SK-N-SH (cell line): ENCODE results near the gene NPFFR1. TPM values are rescaled to one million over a fixed set of nuclear protein-coding genes. Genes with fewer than 3 reads are reported as not detected.

ENCODE experiments used
- CTCF ChIA-PET: fragments of 300-600, 350-600 bp; formaldehyde crosslinking; extraction: SDS; loops from one replicate; lab custom pipeline; 2021; lab: Yijun Ruan, JAX
- POLR2A ChIA-PET: fragments of 350-600 bp; sonication (Branson Sonifier 250); formaldehyde crosslinking; extraction: SDS; loops from one replicate; lab custom pipeline; 2020; ENCODE audit warnings: antibody characterized with exemption, inconsistent platforms; lab: Yijun Ruan, JAX
- DNase-seq: peaks from one replicate; pipeline ENCODE4 v3.0.0; 2012
- H2AFZ ChIP-seq: fragments of 200-600 bp; sonication (generic); 2 replicates; pipeline ENCODE4 v1.8.1; 2016; ENCODE audit warnings: antibody characterized with exemption, mild to moderate bottlenecking, low read depth
- H3F3A ChIP-seq: fragments of 200-600 bp; sonication (generic); replicated peaks from 2 replicates; pipeline ENCODE3; 2016; ENCODE audit warnings: antibody characterized with exemption, mild to moderate bottlenecking; ENCODE audit not compliant: insufficient read depth
- H3K27ac ChIP-seq, 2 experiments: fragments of 200-500 bp in 1 of 2; fragments of 200-600 bp in 1 of 2; sonication (Bioruptor generic) in 1 of 2; sonication (generic), shearing (Covaris generic) in 1 of 2; 2 replicates each; pipeline versions ENCODE4 v1.5.1 to v1.6.1; 2014 to 2016; ENCODE audit warnings: low read depth in 2 of 2, inconsistent platforms in 1 of 2, low read length in 1 of 2, mild to moderate bottlenecking in 1 of 2, mixed read lengths in 1 of 2
- H3K27me3 ChIP-seq: fragments of 200-600 bp; sonication (generic), shearing (Covaris generic); 2 replicates; pipeline ENCODE4 v1.6.1; 2016; ENCODE audit warnings: mixed run types; ENCODE audit not compliant: insufficient read depth
- H3K36me3 ChIP-seq, 2 experiments: fragments of 200-500 bp in 1 of 2; fragments of 200-600 bp in 1 of 2; sonication (Bioruptor generic) in 1 of 2; sonication (generic) in 1 of 2; replicated peaks in 1 of 2; 2 replicates each; pipeline versions ENCODE3 to v1.5.1; 2014 to 2016; ENCODE audit warnings: low read length in 1 of 2, mild to moderate bottlenecking in 1 of 2; ENCODE audit not compliant: insufficient read depth in 2 of 2, control insufficient read depth in 1 of 2
- H3K4me1 ChIP-seq, 2 experiments: fragments of 200-500 bp in 1 of 2; fragments of 200-600 bp in 1 of 2; sonication (Bioruptor generic) in 1 of 2; sonication (generic), shearing (Covaris generic) in 1 of 2; 2 replicates each; pipeline versions ENCODE4 v1.5.1 to v1.6.1; 2014 to 2016; ENCODE audit warnings: low read depth in 1 of 2, low read length in 1 of 2, mixed run types in 1 of 2; ENCODE audit not compliant: insufficient read depth in 2 of 2, control insufficient read depth in 1 of 2
- H3K4me2 ChIP-seq: fragments of 200-600 bp; sonication (generic), shearing (Covaris generic); 2 replicates; pipeline ENCODE4 v1.6.1; 2017; ENCODE audit warnings: mixed run types
- H3K4me3 ChIP-seq, 2 experiments: fragments of 200-500 bp in 1 of 2; fragments of 200-600 bp in 1 of 2; sonication (Bioruptor generic) in 1 of 2; sonication (generic), shearing (Covaris generic) in 1 of 2; 2 replicates each; pipeline versions ENCODE4 v1.5.1 to v1.8.1; 2014 to 2016; ENCODE audit warnings: low read depth in 2 of 2, inconsistent platforms in 1 of 2, low read length in 1 of 2, mild to moderate bottlenecking in 1 of 2, mixed read lengths in 1 of 2, moderate library complexity in 1 of 2
- H3K79me2 ChIP-seq: fragments of 200-600 bp; sonication (generic); 2 replicates; pipeline ENCODE4 v1.8.1; 2017; ENCODE audit warnings: mild to moderate bottlenecking; ENCODE audit not compliant: insufficient read depth
- H3K9ac ChIP-seq: fragments of 200-600 bp; sonication (generic); 2 replicates; pipeline ENCODE4 v1.6.1; 2017; ENCODE audit warnings: mixed run types
- H3K9me2 ChIP-seq: fragments of 200-600 bp; sonication (generic); 2 replicates; pipeline ENCODE4 v1.6.1; 2017; ENCODE audit warnings: mixed run types
- H3K9me3 ChIP-seq: fragments of 200-600 bp; sonication (generic); 2 replicates; pipeline ENCODE4 v1.6.1; 2017; ENCODE audit warnings: mixed run types, mild to moderate bottlenecking, moderate library complexity
- H4K20me1 ChIP-seq: fragments of 200-600 bp; sonication (generic); 2 replicates; pipeline ENCODE4 v1.6.1; 2017; ENCODE audit warnings: mild to moderate bottlenecking, mixed run types; ENCODE audit not compliant: insufficient read depth
- EZH2phosphoT487 ChIP-seq: fragments of 200-600 bp; sonication (generic); IDR thresholded peaks from 2 replicates; pipeline ENCODE4 v1.6.1; 2017; ENCODE audit warnings: low read depth, mixed run types, mild to moderate bottlenecking, antibody characterized with exemption, moderate library complexity, borderline replicate concordance
- GABPA ChIP-seq: IDR thresholded peaks from 2 replicates; pipeline ENCODE4 v1.4.0; 2012; ENCODE audit warnings: low read depth, mild to moderate bottlenecking
- IRF3 ChIP-seq: fragments of 150-350 bp; IDR thresholded peaks from 2 replicates; pipeline ENCODE4 v1.6.1; 2016; ENCODE audit warnings: mild to moderate bottlenecking, low read depth, low read length
- JUND ChIP-seq: IDR thresholded peaks from 2 replicates; pipeline ENCODE4 v1.4.0; 2012
- NFIC ChIP-seq: IDR thresholded peaks from 2 replicates; pipeline ENCODE4 v1.4.0; 2012; ENCODE audit warnings: borderline replicate concordance
- RFX5 ChIP-seq: IDR thresholded peaks from 2 replicates; pipeline ENCODE4 v1.6.1; 2012; ENCODE audit warnings: mild to moderate bottlenecking, improper control_type of control experiment, low read length
- SMC3 ChIP-seq: IDR thresholded peaks from 2 replicates; pipeline ENCODE4 v1.6.1; 2012; ENCODE audit warnings: low read depth, low read length, improper control_type of control experiment
- TEAD4 ChIP-seq: IDR thresholded peaks from 2 replicates; pipeline ENCODE4 v1.4.0; 2012; ENCODE audit warnings: mild to moderate bottlenecking, borderline replicate concordance; ENCODE audit not compliant: insufficient read depth
- WGBS: methylation state at CpG from one replicate; pipeline ENCODE4 v1.1.6; 2017; ENCODE audit warnings: low lambda C conversion rate; 5-methylcytosine and 5-hydroxymethylcytosine counted together
- polyA plus RNA-seq, 3 experiments: library from polyadenylated mRNA; depleted of rRNA; stranded (reverse); fragments of >200 nt; gene quantifications; 2 replicates each; pipeline ENCODE4 v1.2.3, GENCODE V29; 2012
- TF ChIP-seq, protein P1 (sequence below): IDR thresholded peaks from 2 replicates; pipeline ENCODE4 v1.6.1; 2012; ENCODE audit warnings: mild to moderate bottlenecking, low read depth, low read length, moderate library complexity
- TF ChIP-seq, protein P2 (sequence below): fragments of 200-600 bp; sonication (generic); IDR thresholded peaks from 2 replicates; pipeline ENCODE4 v1.6.1; 2017; ENCODE audit warnings: antibody characterized with exemption, mild to moderate bottlenecking, moderate library complexity
- TF ChIP-seq, protein P3 (sequence below): IDR thresholded peaks from 2 replicates; pipeline ENCODE4 v1.4.0; 2012; ENCODE audit warnings: low read depth

Gene NPFFR1
- polyA plus RNA-seq, 1 of the 3 experiments (the other 2 are of a cell fraction): not detected

- H3K9ac ChIP-seq: no peak overlapping the region
- H3K4me3 ChIP-seq: no peak overlapping the region
- H3K9me3 ChIP-seq: no peaks in the 10 kb centered on the region
- H3K27me3 ChIP-seq: no peaks in the 10 kb centered on the region
- no peak for DNase-seq
- H3K79me2 ChIP-seq: no peaks in the 10 kb centered on the region
- POLR2A ChIA-PET: no interaction called here
- 88% methylated on average over 5 of the region's 5 CpGs for WGBS
- H3K9me2 ChIP-seq: no peaks in the 10 kb centered on the region
- 0 out of 4 replicates have a peak, but pooled peaks cover 0 to 5% of the 10 kb centered on the region in 2 experiments for H3K4me1 ChIP-seq
- H3K36me3 ChIP-seq: no peaks in the 10 kb centered on the region
- H3F3A ChIP-seq: no peaks in the 10 kb centered on the region
- TF ChIP-seq IRF3 (no peak), NFIC (no peak)
- TF ChIP-seq, protein P1, sequence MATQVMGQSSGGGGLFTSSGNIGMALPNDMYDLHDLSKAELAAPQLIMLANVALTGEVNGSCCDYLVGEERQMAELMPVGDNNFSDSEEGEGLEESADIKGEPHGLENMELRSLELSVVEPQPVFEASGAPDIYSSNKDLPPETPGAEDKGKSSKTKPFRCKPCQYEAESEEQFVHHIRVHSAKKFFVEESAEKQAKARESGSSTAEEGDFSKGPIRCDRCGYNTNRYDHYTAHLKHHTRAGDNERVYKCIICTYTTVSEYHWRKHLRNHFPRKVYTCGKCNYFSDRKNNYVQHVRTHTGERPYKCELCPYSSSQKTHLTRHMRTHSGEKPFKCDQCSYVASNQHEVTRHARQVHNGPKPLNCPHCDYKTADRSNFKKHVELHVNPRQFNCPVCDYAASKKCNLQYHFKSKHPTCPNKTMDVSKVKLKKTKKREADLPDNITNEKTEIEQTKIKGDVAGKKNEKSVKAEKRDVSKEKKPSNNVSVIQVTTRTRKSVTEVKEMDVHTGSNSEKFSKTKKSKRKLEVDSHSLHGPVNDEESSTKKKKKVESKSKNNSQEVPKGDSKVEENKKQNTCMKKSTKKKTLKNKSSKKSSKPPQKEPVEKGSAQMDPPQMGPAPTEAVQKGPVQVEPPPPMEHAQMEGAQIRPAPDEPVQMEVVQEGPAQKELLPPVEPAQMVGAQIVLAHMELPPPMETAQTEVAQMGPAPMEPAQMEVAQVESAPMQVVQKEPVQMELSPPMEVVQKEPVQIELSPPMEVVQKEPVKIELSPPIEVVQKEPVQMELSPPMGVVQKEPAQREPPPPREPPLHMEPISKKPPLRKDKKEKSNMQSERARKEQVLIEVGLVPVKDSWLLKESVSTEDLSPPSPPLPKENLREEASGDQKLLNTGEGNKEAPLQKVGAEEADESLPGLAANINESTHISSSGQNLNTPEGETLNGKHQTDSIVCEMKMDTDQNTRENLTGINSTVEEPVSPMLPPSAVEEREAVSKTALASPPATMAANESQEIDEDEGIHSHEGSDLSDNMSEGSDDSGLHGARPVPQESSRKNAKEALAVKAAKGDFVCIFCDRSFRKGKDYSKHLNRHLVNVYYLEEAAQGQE: peak; percentile 93
- TF ChIP-seq, all 33 proteins: peak for 1
- CTCF ChIA-PET: no interaction called here
- no peak overlapping the region for H3K4me2 ChIP-seq
- no peaks in the 10 kb centered on the region for H4K20me1 ChIP-seq
- H2AFZ ChIP-seq: no peak overlapping the region
- H3K27ac ChIP-seq: no peak overlapping the region
These were observed 32.0 kb upstream of the NPFFR1 start for GRCh38 chr10:70315815-70316214.

DNA sequence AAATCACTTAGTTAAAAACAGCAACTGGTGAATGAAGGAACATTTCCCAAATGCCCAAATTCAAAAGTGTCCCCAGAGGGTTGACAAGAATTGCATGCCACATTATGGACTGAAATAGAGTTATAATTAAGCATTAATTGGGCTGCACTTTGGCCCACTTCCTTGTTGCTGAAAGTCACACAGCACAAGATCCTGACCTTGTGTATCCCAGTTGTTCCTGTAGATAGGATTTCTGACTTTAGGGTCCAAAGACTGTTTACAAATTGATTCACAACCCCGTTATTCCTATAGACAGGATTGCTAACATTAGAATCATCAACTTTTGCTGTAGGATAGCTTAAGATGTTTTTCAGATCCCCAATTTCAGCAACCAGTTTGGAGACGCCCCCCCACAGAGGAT lies 31.5 kb upstream of the NPFFR1 start:
- POLR2A ChIA-PET: no interaction called here
- Histone ChIP-seq H3K27ac (no peak overlapping the region), H2AFZ (no peak overlapping the region), H4K20me1 (no peaks in the 10 kb centered on the region), H3K79me2 (no peaks in the 10 kb centered on the region), H3K36me3 (no peaks in the 10 kb centered on the region), H3F3A (no peaks in the 10 kb centered on the region), H3K4me1 (0 out of 4 replicates have a peak, but pooled peaks cover 0 to 5% of the 10 kb centered on the region in 2 experiments), H3K9me3 (no peaks in the 10 kb centered on the region), H3K27me3 (no peaks in the 10 kb centered on the region), H3K9me2 (no peaks in the 10 kb centered on the region), H3K4me2 (no peak overlapping the region), H3K9ac (no peak overlapping the region), H3K4me3 (no peak overlapping the region)
- CTCF ChIA-PET: interaction anchor here (1.0 kb wide), 1 partner anchor 42 kb away, joined by 4 read pairs; no protein-coding TSS in a partner anchor
- 78% methylated on average over 2 of the region's 2 CpGs for WGBS
- DNase-seq: no peak
- TF ChIP-seq EZH2phosphoT487 (no peak), TEAD4 (no peak), SMC3 (no peak), GABPA (no peak), RFX5 (no peak), JUND (no peak)
- TF ChIP-seq, protein P2, sequence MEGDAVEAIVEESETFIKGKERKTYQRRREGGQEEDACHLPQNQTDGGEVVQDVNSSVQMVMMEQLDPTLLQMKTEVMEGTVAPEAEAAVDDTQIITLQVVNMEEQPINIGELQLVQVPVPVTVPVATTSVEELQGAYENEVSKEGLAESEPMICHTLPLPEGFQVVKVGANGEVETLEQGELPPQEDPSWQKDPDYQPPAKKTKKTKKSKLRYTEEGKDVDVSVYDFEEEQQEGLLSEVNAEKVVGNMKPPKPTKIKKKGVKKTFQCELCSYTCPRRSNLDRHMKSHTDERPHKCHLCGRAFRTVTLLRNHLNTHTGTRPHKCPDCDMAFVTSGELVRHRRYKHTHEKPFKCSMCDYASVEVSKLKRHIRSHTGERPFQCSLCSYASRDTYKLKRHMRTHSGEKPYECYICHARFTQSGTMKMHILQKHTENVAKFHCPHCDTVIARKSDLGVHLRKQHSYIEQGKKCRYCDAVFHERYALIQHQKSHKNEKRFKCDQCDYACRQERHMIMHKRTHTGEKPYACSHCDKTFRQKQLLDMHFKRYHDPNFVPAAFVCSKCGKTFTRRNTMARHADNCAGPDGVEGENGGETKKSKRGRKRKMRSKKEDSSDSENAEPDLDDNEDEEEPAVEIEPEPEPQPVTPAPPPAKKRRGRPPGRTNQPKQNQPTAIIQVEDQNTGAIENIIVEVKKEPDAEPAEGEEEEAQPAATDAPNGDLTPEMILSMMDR: no peak
- TF ChIP-seq, protein P3, sequence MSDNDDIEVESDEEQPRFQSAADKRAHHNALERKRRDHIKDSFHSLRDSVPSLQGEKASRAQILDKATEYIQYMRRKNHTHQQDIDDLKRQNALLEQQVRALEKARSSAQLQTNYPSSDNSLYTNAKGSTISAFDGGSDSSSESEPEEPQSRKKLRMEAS: no peak
